Measurements from ENCODE around the gene ICAM5. TPM values are rescaled to one million over a fixed set of nuclear protein-coding genes. Genes with fewer than 3 reads are reported as not detected.
A peak's percentile ranks its signal among the peaks of the same experiment; 100 is the strongest.

ICAM5 gene
- polyA plus RNA-seq, 3 donors from 2014 or later: not detected

DNA sequence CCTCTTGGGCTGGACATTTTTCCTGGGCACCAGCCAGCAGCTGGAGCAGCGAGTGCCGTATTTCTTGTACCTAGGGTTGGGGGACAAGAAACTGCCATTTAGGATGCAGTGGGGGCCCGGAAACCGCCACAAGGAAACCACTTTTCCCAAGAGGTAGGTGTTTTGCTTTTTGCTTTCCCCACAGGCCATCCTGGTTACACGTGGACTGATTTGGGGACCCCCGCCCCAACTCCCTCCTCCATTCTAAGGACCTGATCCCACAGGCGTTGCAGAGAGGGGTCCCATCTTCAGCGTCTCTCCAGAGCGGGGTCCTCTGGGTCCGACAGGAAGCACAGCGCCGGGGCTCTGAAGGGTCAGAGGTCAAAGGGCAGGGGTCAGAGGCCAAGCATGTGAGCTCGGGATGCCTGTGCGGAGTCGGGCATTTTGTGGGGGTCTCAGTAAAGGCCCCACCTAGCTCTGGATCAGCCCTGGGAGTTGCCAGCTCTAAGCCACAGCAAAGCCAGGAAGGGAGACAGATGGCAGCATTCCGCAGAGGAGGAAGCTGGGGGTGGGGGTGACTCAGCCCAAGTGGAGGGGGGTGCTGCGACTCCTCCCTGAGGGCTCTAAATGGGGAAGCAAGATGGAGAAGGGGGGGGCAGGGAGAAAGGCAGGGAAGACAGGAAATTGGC lies 15.5 kb downstream of the ICAM5 start:
- H3K27me3 Mint-ChIP-seq (ENCODE audit: low read depth in 3 of 3): no peaks in the 10 kb centered on the region
- no peaks in the 10 kb centered on the region for H3K9me3 Mint-ChIP-seq
- no peaks in the 10 kb centered on the region for H3K36me3 Mint-ChIP-seq
- H3K4me3 Mint-ChIP-seq: no peak overlapping the region
- H3K27ac Mint-ChIP-seq: no peak overlapping the region
- no peak for DNase-seq
- H3K4me1 Mint-ChIP-seq: no peaks in the 10 kb centered on the region

DNA sequence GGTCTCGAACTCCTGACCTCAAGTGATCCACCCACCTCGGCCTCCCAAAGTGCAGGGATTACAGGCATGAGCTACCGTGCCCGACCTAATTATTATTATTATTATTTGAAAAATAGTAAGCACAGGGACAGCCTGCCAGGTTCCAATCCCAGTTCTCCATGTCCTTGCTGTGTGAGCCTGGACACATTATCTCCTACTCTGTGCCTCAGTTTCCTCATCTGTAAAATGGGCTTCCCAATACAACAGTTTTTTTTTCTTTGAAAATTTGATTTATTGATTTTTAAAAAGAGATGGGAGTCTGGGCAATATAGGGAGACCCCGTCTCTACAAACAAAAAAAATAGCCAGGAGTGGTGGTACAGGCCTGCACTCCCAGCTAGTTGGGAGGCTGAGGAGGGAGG lies 16.6 kb downstream of the ICAM5 start:
- Mint-ChIP-seq H3K36me3 (no peaks in the 10 kb centered on the region), H3K4me1 (no peaks in the 10 kb centered on the region), H3K27me3 (ENCODE audit: low read depth in 3 of 3) (no peaks in the 10 kb centered on the region), H3K9me3 (no peaks in the 10 kb centered on the region), H3K27ac (no peak overlapping the region), H3K4me3 (no peak overlapping the region)
- no peak for DNase-seq

DNA sequence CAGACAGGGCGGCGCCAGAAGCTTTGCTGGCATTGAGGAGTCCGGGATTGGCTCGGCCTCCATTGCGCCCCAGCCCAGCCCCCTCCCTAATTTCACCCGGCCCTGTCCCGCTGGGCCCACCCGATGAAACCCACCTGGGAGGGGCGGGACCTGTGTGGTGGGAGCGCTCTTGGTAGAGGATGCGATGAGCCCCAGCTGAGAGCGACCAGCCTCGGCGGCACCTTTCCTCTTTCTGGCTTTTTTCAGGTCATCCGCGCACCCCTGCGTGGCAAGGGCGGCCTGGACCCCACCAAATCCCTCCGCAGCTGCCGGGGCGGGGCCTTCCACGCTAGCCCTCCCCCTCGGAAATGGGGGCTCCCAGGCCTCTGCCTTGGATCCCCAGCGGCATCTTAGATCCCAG lies 19.7 kb downstream of the ICAM5 start, which contains the start of gene ZGLP1:
Gene ZGLP1, minus strand, starts transcription at position 393 of the 400 bp plus-strand sequence.
- H3K9me3 Mint-ChIP-seq: no peaks in the 10 kb centered on the region
- no peak for DNase-seq
- H3K4me1 Mint-ChIP-seq: peaks cover 2 to 3% of the 10 kb centered on the region in 2 donors
- H3K27me3 Mint-ChIP-seq (ENCODE audit: low read depth in 3 of 3): no peaks in the 10 kb centered on the region
- H3K36me3 Mint-ChIP-seq: peaks cover 0 to 4% (median 0%) of the 10 kb centered on the region in 3 donors
- H3K27ac Mint-ChIP-seq: no peak within 1 kb of the TSS
- no peak within 1 kb of the TSS for H3K4me3 Mint-ChIP-seq

DNA sequence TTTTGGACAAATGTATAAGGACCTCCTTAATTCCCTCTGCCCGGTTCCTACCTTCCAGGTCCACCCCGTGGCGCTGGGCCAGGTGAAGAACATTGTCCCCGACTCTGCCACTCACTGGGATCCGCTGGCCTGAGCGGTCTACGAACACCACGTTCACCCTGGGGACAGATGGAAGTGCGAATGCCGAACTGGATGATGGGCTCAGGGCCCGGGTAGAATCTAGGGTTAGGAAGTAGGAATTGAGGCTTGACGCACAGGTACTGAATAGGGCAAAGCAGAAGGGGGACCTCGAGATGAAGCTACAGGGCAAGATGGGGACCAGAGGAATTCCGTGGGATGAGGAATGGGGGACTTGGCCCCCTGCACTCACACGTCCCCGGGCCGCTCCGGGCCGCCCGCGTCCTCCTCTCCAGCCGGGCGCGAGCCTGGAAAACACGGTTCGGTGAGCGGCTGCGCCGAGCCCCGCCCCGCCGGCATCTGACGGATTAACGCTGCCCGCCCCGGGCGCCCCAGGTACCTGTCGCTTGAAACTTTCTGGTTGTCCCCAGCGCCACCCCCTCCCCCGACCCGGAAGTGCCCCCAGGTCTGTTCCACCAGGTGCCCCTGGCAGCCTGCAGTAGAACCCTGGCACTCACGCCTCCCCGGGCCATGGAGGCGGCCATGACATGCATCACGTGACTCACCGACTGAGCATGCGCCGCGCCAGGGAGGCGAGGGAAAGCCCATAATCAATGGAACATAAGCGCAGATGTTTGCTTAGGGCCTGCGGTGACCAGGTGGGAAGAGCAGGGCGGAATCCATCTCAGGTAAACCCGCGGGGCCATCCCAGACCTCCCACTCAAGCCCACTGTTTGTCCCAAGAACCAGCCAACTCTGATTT lies 25.8 kb downstream of the ICAM5 start, which contains the start of gene FDX2:
Gene FDX2, minus strand, starts transcription at position 681 of the 880 bp plus-strand sequence. Its CDS starts 19 bp downstream, at position 662.
- H3K36me3 Mint-ChIP-seq: peaks cover 4 to 8% (median 7%) of the 10 kb centered on the region in 3 donors
- H3K27me3 Mint-ChIP-seq (ENCODE audit: low read depth in 3 of 3): peaks cover 2 to 6% (median 3%) of the 10 kb centered on the region in 3 donors
- H3K27ac Mint-ChIP-seq: peak within 1 kb of the TSS; percentile 75 to 93 (median 80)
- no peaks in the 10 kb centered on the region for H3K9me3 Mint-ChIP-seq
- peak within 1 kb of the TSS; percentile 80 to 91 (median 89) for H3K4me3 Mint-ChIP-seq
- H3K4me1 Mint-ChIP-seq: peaks cover 17 to 20% of the 10 kb centered on the region in 2 donors
- peak; percentile 80 to 82 (median 80) for DNase-seq

DNA sequence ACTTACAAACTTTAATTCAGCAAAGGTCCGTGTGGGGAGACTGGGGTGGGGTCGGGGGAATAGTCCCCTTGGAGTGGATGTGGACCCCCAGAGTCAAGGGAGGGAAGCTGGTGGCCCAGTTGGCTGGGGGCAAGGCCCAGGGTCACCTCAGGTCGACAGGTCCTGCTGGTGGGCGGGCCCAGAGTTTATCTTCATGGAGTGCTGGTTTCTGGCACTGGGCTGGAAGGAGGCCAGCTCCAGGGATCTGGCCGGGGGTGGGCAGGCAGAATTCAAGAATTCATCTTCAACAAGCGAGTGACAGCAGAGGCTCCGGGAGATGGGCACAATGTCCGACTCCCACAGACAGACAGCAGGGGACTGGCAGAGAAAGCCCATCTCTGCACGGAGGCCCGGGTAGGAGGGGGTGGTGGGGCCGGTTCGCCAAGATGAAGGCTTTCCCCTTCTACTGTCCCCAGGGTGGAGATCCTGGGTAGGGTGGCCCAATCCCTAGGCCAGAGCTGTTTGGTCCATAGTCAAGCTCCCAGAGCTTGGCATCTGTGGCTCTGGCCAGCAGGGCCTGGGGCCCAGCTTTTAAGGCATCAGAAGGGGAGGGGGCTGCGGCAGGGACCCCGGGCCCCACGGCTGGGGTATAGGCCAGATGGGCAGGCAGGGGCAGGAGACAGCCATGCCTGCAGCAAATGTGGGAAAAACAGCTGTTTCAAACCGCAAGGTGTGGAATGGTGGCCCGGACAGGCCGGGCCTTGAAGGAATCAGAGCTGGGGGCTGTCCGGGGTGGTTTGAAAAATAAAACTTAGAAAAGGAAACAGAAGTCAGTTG lies 26.7 kb downstream of the ICAM5 start:
- Mint-ChIP-seq H3K4me3 (peak overlapping the region; percentile 80 to 91 (median 89)), H3K9me3 (no peaks in the 10 kb centered on the region), H3K27me3 (ENCODE audit: low read depth in 3 of 3) (peaks cover 2 to 6% (median 3%) of the 10 kb centered on the region in 3 donors), H3K27ac (peak overlapping the region; percentile 70 to 93 (median 80)), H3K36me3 (peaks cover 4 to 8% (median 7%) of the 10 kb centered on the region in 3 donors), H3K4me1 (peaks cover 17 to 20% of the 10 kb centered on the region in 2 donors)
- no peak for DNase-seq

DNA sequence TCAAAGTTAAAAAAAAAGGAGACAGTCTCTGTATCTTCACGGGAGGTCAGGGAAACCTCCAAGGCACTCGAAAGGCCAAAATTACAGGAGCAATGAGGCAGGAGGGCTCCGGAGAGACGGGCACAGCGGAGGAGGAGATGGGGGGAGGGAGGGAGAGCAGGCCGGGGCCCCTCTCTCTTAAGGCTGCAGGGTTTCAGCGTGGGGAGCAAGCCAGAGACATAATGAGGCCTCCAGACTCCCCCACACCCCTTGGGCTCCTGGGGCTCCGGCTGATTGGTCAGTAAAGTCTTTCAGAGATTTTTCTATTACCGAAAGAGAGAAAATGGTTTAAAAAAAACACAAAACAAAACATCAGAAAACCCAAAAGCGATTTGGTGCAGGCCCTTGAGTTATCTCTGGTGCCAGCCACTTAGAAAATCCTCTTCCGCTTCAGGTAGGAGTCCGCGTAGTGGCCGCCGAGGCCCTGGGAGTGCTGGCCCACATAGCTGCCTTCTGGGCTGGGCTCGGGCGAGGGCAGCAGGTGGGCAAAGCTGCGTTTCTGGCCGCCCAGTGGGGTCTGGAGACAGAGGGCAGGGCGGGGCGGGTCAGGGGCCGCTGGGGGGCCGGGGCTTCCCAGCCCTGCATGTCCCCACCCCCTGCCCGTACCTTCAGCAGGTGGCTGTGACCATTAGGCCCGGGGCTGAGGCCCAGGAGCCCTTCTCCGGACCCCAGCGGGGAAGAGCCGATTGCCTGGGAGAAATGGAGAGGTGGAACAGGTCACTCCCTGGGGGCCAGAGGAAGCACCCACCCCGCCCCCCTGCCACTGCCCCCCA lies 27.5 kb downstream of the ICAM5 start:
- H3K27ac Mint-ChIP-seq: no peak overlapping the region
- peaks cover 9 to 14% (median 13%) of the 10 kb centered on the region in 3 donors for H3K36me3 Mint-ChIP-seq
- no peaks in the 10 kb centered on the region for H3K9me3 Mint-ChIP-seq
- H3K4me1 Mint-ChIP-seq: peaks cover 17 to 20% of the 10 kb centered on the region in 2 donors
- H3K4me3 Mint-ChIP-seq: peak overlapping the region in 2 of 5 donors; percentile 47 to 62
- H3K27me3 Mint-ChIP-seq (ENCODE audit: low read depth in 3 of 3): peaks cover 3 to 6% (median 4%) of the 10 kb centered on the region in 3 donors
- DNase-seq: no peak

DNA sequence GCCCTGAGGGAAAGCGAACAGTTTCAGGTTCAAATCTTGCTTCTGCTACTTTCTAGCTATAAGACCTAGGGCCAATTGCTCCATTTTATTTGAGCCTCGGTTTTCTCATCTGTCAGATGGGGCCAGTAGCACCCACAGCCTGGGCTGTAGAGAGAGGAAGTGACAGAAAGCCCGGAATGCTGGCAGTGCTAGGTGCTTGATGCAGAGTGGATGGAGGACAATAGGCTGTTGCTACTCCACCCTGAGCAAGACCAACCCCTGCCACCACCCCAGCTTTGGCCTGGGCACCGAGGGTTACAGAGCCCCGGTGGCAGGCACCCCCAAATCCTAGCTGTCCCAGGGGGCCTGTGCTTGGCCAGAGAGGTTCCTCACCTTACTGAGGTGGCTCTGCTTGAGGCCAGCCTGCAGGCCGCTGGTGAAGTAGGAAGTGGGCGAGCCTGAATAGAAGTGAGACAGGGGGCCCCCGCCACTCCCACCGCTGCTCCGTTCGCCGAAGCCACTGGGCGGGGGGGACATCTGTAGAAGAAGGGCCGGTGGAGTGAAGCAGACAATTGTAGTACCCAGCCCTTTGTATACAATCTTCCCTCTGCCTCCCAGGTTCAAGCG lies 28.2 kb downstream of the ICAM5 start:
- no peak overlapping the region for H3K27ac Mint-ChIP-seq
- no peak for DNase-seq
- peaks cover 17 to 20% of the 10 kb centered on the region in 2 donors for H3K4me1 Mint-ChIP-seq
- no peaks in the 10 kb centered on the region for H3K9me3 Mint-ChIP-seq
- no peak overlapping the region for H3K4me3 Mint-ChIP-seq
- peaks cover 9 to 14% (median 13%) of the 10 kb centered on the region in 3 donors for H3K36me3 Mint-ChIP-seq
- peaks cover 3 to 6% (median 4%) of the 10 kb centered on the region in 3 donors for H3K27me3 Mint-ChIP-seq (ENCODE audit: low read depth in 3 of 3)

DNA sequence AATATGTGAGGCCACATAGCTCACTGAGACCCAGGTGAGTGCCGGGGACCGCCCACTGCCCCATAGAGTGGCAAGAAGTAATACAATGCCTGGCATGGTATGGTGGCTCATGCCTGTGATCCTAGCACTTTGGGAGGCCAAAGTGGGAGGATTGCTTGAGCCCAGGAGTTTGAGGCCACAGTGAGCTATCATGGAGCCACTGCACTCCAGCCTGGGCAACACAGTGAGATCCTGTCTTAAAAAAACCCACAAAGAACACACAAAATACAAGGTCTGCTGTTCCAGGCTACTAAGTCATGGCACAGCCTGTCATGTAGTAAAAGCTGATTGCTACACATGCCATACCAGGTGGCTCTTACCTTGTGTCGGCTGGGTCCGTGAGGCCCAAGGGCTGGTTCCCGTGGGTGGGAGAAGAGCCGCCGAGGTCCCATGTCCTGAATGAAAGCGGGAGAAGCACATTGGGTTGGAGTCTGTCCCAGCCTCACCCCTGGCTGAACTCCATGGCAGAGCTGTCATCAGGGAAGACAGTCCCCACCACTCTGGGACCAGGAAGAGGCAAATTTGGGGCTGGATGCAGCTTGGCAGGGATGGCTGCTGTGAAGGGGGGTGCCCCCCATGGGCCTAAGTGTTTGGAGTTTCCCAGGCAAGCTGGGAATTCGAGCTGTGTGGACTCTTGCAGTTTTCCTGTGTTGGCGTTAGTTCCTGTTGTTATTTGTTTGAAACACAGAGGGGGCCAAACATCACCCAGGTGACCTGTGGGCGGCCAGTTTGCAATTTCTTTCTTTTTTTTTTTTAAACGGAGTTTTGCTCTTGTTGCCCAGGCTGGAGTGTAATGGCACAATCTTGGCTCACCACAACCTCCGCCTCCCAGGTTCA lies 29.3 kb downstream of the ICAM5 start:
- no peak overlapping the region for H3K4me3 Mint-ChIP-seq
- DNase-seq: no peak
- H3K27me3 Mint-ChIP-seq (ENCODE audit: low read depth in 3 of 3): peaks cover 3 to 6% (median 4%) of the 10 kb centered on the region in 3 donors
- H3K4me1 Mint-ChIP-seq: peaks cover 17 to 20% of the 10 kb centered on the region in 2 donors
- peaks cover 9 to 13% (median 10%) of the 10 kb centered on the region in 3 donors for H3K36me3 Mint-ChIP-seq
- no peaks in the 10 kb centered on the region for H3K9me3 Mint-ChIP-seq
- no peak overlapping the region for H3K27ac Mint-ChIP-seq

DNA sequence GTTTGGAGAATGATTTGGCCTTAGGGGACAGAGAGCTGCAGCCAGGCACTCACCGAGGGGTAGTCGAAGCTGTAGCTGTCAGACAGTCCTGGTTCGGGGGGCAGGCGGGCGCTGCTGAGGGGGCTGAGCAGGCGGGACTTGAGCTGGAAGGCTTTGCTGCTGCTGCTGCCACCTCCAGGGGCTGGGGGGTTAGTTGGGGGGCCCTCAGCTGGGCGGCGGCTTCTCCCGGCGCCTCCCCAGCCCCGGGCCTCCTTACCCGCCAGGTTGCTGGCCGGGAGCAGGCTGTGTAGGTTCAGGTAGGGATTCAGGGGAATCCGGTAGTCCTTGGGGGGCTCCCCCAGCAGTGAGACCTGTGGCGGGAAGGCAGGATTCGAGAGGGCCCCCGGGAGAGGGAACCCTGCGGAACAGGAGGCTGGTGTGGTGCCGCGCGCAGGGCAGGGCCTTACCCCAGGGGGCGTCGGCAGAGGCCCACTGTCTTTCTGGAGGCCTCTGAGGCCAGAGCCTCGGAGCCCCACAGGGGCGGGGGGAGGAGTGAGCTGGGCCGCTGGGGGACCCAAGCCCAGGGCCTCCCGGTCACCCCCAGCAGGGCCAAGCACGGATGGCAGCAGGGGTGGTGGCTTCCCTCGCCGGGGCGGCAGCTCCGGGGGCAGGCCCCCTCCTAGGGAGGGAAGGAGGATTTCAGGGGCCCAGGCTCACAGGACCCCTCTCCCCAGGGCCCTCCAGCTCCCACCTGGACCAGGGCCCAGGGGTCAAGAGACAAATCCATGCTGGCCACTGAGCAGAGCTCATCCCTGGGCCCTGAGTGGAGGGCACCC lies 31.1 kb downstream of the ICAM5 start:
- peaks cover 4 to 6% (median 5%) of the 10 kb centered on the region in 3 donors for H3K27me3 Mint-ChIP-seq (ENCODE audit: low read depth in 3 of 3)
- DNase-seq: no peak

DNA sequence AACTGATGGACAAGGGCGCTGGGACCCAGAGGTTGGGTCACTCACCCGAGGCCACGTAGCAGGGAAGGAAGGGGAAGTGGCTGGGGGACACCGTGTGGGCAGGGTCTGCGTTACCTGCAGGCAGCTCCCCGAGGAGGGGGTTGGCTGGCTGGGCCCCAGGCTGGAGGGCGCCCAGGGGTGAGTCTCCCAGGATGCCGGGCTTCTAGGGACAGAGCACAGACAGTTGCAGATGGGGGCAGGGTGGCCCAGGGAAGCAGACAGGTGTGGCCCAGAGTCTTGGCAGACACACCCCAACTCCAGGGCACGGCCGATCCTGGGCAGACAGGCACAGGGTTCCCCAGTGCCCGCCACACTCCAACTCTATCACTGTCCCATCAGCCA lies 31.7 kb downstream of the ICAM5 start:
- peaks cover 1 to 6% (median 2%) of the 10 kb centered on the region in 3 donors for H3K27me3 Mint-ChIP-seq (ENCODE audit: low read depth in 3 of 3)
- no peak overlapping the region for H3K27ac Mint-ChIP-seq
- H3K36me3 Mint-ChIP-seq: peaks cover 9 to 13% (median 10%) of the 10 kb centered on the region in 3 donors
- H3K9me3 Mint-ChIP-seq: no peaks in the 10 kb centered on the region
- DNase-seq: no peak
- H3K4me3 Mint-ChIP-seq: no peak overlapping the region
- H3K4me1 Mint-ChIP-seq: peaks cover 0 to under 1% of the 10 kb centered on the region in 2 donors

More for the DNA sequence above, 31.1 kb downstream of the ICAM5 start:
- Mint-ChIP-seq H3K9me3 (no peaks in the 10 kb centered on the region), H3K36me3 (peaks cover 9 to 13% (median 10%) of the 10 kb centered on the region in 3 donors), H3K4me1 (peaks cover 4 to 6% of the 10 kb centered on the region in 2 donors), H3K4me3 (no peak overlapping the region), H3K27ac (no peak overlapping the region)
